IPS-15b (cell line): ENCODE results near the gene CREB3.

Experiments
- H3K27me3 ChIP-seq: one replicate; pipeline ENCODE4 v1.6.1; 2013; ENCODE audit warnings: low read length; ENCODE audit not compliant: control insufficient read depth, insufficient read depth
- H3K36me3 ChIP-seq: one replicate; pipeline ENCODE4 v1.6.1; 2013; ENCODE audit warnings: low read length; ENCODE audit not compliant: control insufficient read depth, insufficient read depth
- H3K4me1 ChIP-seq: one replicate; pipeline ENCODE4 v1.6.1; 2013; ENCODE audit warnings: mild to moderate bottlenecking, low read length; ENCODE audit not compliant: control insufficient read depth, insufficient read depth
- H3K4me3 ChIP-seq: one replicate; pipeline ENCODE4 v1.5.1; 2013; ENCODE audit warnings: low read depth, low read length
- H3K9ac ChIP-seq: one replicate; pipeline ENCODE4 v1.6.1; 2013; ENCODE audit warnings: low read depth, mild to moderate bottlenecking, low read length
- H3K9me3 ChIP-seq: one replicate; pipeline ENCODE4 v1.6.1; 2013; ENCODE audit warnings: mild to moderate bottlenecking, low read length; ENCODE audit not compliant: control insufficient read depth, insufficient read depth

The CREB3 gene

GRCh38 chr9:35771943-35772342 lies 39.5 kb downstream of the CREB3 start:
- Histone ChIP-seq H3K9me3 (no peaks in the 10 kb centered on the region), H3K36me3 (no peaks in the 10 kb centered on the region), H3K27me3 (no peaks in the 10 kb centered on the region), H3K9ac (no peak overlapping the region), H3K4me1 (peaks cover 11% of the 10 kb centered on the region), H3K4me3 (no peak overlapping the region)

GRCh38 chr9:35774907-35775635 lies 42.6 kb downstream of the CREB3 start:
- peaks cover 11% of the 10 kb centered on the region for H3K4me1 ChIP-seq

GRCh38 chr9:35776018-35776417 lies 43.6 kb downstream of the CREB3 start:
- Histone ChIP-seq H3K36me3 (no peaks in the 10 kb centered on the region), H3K4me1 (peaks cover 11% of the 10 kb centered on the region), H3K9ac (no peak overlapping the region), H3K27me3 (no peaks in the 10 kb centered on the region), H3K9me3 (no peaks in the 10 kb centered on the region), H3K4me3 (no peak overlapping the region)

More at GRCh38 chr9:35774907-35775635, 42.6 kb downstream of the CREB3 start:
- Histone ChIP-seq H3K9ac (no peak overlapping the region), H3K36me3 (no peaks in the 10 kb centered on the region), H3K9me3 (no peaks in the 10 kb centered on the region), H3K4me3 (no peak overlapping the region), H3K27me3 (no peaks in the 10 kb centered on the region)

- H3K9me3 ChIP-seq, result no peaks in the 10 kb centered on the region
- no peaks in the 10 kb centered on the region for H3K27me3 ChIP-seq
- peaks cover 11% of the 10 kb centered on the region for H3K4me1 ChIP-seq
- no peak overlapping the region for H3K4me3 ChIP-seq
- no peak overlapping the region for H3K9ac ChIP-seq
- H3K36me3 ChIP-seq, result no peaks in the 10 kb centered on the region
Measured at GRCh38 chr9:35778496-35778895, 46.0 kb downstream of the CREB3 start.

- Histone ChIP-seq H3K36me3 (no peaks in the 10 kb centered on the region), H3K4me1 (peaks cover 1% of the 10 kb centered on the region), H3K9me3 (no peaks in the 10 kb centered on the region), H3K9ac (no peak overlapping the region), H3K4me3 (no peak overlapping the region), H3K27me3 (no peaks in the 10 kb centered on the region)
Measured at GRCh38 chr9:35781066-35781465, 48.6 kb downstream of the CREB3 start.

GRCh38 chr9:35783418-35783817 lies 51.0 kb downstream of the CREB3 start:
- H3K4me3 ChIP-seq, result no peak overlapping the region
- H3K9me3 ChIP-seq, result no peaks in the 10 kb centered on the region
- H3K36me3 ChIP-seq, result no peaks in the 10 kb centered on the region
- no peaks in the 10 kb centered on the region for H3K4me1 ChIP-seq
- H3K27me3 ChIP-seq, result no peaks in the 10 kb centered on the region
- H3K9ac ChIP-seq, result no peak overlapping the region
